ENCODE measurements around the gene CRK.

CRK gene

GRCh38 chr17:1455797-1456599 is at the start of gene CRK:
CRK (minus strand) TSS chr17:1456232; CDS start chr17:1456117, 115 bp downstream.
- peak; percentile 82 for DNase-seq

GRCh38 chr17:1505586-1505985 is 49.6 kb upstream of the CRK start:
- no peak for DNase-seq

DNA sequence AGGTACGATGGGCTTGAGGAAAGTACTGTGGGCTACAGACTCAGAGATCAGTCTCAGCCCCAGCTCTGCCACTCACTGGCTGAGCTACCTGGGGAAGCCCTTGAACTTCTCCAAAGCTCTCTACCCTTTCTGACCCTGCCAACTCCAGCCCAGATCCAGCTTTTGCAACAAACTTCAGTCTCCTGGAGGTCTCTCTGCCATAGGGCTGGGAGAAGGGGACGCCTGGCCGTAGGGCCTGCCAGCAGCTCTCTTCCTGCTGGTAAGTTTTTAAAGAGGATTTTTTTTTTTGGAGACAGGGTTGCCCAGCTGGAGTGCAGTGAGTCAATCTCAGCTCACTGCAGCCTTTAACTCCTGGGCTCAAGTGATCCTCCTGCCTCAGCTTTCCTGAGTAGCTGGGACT is 48.8 kb upstream of the CRK start:
- DNase-seq: no peak

GRCh38 chr17:1503699-1504098 is 47.7 kb upstream of the CRK start:
- DNase-seq: no peak

DNA sequence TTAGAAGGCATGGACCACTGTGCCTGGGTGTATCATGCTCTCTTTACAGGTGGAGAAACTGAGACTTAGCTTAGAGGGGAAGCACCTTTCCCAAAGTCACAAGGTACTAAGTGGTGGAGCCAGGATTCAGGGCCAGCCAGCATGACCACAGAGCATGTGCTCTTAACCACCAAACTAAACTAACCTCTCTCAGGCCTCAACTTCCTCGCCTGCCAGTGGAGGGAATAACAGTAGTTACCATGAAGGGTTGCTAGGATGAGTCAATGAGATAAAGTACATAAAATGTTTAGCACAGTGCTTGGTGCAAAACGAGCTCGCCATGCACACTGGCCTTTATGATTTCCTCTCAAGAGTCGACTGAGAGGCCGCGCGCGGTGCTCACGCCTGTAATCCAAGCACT is 42.8 kb upstream of the CRK start:
- DNase-seq: no peak

- DNase-seq: no peak
Measured at GRCh38 chr17:1498233-1498632, 42.2 kb upstream of the CRK start.

DNA sequence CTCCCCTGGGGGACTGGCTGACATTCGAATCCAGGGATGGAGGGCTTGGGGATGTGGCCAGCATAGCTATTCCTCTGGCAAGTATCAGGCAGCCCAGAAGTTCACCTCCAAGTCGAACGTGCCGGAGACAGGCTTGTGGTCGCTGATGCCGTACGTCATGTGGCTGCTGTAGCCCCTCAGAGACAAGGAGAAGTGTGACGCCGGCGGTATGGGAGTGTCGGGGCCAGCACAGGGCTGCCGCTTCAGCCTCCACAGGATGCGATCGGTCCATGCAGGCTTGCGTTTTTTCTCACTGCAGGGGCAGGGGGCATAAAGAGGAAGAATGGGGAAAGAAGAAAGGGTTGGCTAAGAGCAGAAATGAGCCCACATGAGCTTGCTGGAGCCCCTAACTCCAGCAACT is 41.8 kb upstream of the CRK start:
- no peak for DNase-seq

DNA sequence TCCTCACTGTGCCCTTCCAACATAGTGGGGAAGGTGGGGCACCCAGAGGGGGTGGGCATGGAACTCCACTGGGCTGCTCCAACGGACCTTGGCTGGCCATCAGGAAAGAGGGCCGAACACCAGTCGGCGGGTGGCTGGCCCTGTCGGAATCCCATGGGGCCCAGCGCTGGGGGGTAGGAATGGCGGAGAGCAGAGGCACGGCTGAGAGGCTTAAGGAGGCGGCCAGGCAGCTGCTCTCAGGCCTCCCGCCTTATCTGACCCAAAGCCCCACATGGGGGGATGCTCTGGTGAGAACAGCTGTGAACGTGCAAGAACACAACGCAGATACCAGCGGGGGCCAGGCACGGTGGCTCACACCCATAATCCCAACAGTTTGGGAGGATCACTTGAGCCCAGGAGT is 40.8 kb upstream of the CRK start:
- no peak for DNase-seq

- no peak for DNase-seq
Measured at GRCh38 chr17:1495265-1495989, 39.4 kb upstream of the CRK start.

- DNase-seq: no peak
Measured at GRCh38 chr17:1494736-1495253, 38.8 kb upstream of the CRK start.

DNA sequence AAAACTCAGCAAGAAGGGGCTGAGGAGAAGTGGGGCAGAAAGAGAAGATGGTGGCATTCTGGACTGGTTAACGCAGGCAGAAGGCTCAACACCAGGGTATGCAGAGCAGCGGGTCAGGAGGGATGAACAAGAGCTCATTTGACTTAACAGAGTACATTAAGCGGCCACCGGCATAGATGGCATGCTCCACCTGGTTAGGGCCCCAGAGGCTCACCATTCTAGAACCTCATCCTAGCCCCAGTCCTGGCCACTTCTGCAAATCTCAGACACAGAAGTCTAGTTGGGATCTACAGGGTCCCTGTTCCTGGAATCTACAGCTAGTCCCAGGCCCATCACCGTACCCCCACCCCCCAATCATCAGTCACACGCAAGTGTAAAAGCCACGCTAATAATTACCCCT is 38.2 kb upstream of the CRK start:
- no peak for DNase-seq

GRCh38 chr17:1493291-1493980 is 37.4 kb upstream of the CRK start:
- DNase-seq: no peak

DNA sequence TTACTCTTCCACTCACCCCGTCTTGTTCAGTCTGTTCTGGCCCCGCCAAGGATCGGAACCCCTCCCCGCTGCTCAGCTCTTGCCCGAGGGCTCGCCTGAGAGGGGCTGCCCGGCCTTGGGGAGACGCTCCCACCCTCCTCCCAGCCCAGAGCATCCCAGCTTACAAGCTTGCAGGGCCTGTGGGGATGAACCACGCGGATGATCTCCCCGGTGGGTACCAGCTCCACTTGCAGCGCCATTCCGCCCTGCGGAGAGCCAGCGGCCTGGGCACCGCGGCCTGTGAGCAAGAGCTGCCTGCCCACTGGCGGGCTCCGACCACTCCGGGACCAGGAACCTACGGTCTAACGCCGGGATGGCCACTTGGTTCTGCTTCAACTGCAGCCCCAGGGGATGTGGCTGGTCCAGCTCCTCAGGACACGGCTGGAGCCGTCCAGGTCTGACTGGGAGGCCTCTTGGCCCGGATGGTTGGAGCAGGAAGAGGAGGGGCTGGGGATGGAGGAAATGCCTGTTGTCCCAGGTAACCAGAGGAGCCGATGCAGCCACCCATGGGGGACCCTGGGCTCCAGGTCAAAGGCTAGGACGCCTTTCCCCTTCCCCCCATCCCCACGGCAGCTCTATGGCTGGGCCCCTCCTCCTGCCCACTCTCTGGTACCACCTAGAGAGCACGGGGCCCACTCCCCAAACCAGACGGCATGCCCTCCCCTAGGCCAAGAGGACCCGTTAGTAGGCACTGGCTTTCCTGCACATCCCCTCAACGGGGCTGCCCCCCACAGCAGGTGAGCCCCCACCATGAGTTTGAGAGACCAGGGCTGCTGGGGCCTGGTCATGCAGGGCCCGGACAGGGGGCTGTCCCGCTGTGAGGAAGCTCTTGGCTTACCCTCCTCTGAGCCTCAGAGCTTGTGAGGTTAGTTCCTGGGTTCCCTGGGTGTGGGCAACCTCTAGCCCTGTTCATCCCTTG is 36.5 kb upstream of the CRK start, which contains the start of gene MYO1C:
TSS of gene MYO1C (minus strand) at position 438 of the 958 bp plus-strand sequence. CDS start at position 239, 199 bp downstream.
- DNase-seq: no peak

DNA sequence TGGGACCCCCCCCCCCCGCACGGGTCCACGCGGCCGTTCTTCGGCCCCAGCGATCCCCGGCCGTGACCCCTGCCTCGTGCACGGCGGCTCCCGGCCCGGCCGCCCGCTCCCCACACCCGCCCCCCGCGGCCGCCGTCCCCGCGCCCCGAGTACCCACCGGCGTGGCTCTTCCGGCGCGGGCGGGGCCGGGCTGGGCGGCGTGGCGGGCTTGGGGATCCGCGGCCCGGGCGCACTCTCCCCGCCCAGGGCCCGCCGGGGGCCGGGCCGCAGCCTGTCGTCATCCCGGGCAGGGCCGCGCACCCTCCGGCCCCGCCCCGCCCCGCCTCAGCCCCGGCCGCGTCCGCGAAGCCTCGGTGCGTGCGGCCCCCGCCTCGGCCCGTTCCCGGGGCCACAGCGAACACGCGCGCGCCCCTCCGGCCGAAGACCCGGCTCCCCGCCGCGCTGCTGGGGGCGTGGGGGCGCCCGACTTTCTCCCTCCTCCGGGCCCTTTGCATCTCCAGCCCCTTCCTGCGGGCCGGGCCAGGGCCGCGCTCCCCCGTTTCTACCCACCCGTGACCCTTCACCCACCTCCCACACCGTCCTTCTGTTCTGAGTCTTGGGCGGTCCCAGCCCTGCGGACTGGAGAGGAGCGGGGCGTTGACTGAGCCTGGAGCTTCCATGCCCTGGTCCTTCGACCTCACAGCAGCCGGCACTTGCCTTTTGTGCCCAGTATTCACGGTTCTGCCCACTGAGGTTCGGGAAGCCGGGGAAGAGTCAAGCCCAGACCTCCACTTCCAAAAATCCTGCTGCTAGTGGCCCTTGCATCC is 35.6 kb upstream of the CRK start:
- no peak for DNase-seq

DNA sequence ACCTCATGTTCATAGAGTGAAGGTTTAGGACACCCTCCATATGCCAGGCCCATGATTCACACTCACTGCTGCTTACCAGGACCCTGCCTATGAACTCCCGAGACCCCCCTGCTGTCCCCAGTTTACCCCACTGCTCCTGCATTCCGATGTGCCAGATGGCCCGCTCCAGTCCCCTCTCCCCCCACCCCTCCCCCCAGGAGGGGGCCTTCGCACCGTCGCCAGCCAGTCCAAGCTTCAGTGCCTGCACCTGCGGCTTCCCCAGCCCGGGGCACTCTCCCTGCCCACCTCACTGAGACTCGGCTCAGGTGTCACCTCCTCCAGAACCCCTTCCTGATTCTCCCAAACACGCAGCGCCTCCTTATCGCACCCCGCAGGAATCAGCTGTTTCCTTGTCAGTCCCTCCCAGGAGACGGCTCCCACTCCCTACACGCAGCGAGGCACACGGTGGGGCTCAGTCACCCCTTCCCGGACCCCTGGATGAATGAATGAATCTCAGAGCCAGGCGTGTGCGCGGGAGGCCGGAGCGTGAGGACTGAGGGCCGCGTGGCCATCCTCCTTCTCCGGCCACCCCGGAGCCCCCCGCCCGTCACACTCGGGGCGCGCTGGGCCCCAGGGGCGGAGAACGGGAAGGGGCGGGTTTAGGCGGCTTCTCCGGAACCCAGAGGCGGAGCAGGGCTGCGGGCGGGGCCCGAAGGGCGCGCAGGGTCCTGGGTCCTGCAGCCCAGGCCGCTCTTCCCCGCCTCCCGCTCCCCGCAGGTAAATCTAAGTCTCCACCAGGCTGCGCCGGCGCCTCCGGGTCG is 34.8 kb upstream of the CRK start:
- DNase-seq: peak; percentile 1

DNA sequence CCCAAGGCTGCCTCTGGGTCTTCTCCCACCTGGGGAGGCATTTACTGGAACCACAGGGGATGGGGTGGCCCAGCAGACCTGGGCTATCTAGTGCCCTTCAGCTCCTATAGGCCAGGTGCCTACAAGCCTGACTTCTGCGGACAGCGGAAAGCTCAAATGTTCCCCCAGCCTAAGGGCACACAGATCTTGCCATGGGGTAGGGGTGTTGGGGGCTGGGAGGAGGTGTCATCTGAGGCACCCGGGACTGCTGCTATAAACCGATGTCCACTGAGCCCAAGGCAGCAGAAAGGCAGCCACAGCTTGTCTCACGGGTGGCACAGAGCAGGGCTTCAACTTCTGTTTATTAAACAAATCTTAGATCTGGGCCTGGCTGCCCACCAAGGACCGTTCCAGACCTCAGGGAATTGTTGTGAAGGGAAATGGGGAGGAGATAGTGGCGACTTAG is 32.8 kb upstream of the CRK start:
- no peak for DNase-seq

DNA sequence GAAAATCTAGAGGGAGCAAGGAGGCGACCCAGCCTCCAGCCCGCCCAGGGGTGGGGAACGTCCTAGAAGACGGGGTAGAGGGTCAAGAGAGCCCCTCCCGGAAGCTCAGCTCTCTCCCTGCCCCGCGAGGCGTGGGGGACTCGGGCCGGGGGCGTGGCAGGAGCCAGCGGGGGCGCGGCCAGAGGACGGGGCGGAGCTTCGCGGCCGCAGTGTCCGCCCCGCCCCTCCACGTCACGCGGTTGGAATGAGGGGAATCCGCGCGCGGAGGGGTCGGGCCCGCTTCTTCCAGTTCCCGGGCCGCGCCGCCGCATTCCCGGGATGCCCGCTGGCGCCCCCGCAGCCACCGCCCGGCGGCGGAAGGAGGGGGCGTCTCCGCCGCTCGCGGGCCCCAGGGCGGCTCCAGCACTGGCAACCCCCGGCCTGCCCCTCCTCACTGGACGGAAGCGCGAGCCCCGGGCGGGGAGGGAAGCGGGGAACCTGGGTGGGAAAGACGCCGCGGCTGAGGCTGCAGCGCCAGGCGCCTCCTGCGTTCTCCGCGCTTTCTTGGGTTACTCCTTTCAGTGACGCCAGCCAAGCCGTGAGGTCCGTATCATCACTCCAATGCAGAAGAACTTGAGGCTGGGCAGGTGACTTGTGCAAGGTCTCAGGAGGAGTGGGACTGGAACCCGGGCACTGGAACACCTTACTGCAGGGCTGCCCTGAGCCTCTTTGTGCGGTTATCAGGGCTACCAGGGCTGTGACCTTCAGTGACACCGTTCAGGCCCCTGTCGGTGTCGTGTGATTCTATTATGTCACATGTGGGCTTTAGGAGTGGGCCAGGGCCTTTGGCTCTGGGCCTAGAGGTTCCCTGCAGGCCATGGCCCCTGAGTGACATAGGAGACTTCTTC is 32.1 kb upstream of the CRK start:
- DNase-seq: peak; percentile 24

GRCh38 chr17:1486802-1487695 is 31.0 kb upstream of the CRK start:
- DNase-seq: peak; percentile 13
